Erythroblast (primary cell): ENCODE data around the gene PITPNM1.
"Not testable (repeated sequence)": the region's sequence is repeated elsewhere in the genome, so short reads cannot be mapped to it uniquely, and the experiment has no call there.

Experiments
- DNase-seq, 2 experiments: peaks; one replicate each; lab custom pipeline; 2025; lab: John Stamatoyannopoulos, UW
- GATA1 ChIP-seq: IDR thresholded peaks from 2 replicates; pipeline ENCODE4 v1.6.1; 2011; ENCODE audit warnings: low read depth, mild to moderate bottlenecking, control low read depth, low read length, moderate library complexity
- POLR2A ChIP-seq: IDR thresholded peaks from 2 replicates; pipeline ENCODE4 v1.6.1; 2011; ENCODE audit warnings: mild to moderate bottlenecking, low read length

PITPNM1 gene

DNA sequence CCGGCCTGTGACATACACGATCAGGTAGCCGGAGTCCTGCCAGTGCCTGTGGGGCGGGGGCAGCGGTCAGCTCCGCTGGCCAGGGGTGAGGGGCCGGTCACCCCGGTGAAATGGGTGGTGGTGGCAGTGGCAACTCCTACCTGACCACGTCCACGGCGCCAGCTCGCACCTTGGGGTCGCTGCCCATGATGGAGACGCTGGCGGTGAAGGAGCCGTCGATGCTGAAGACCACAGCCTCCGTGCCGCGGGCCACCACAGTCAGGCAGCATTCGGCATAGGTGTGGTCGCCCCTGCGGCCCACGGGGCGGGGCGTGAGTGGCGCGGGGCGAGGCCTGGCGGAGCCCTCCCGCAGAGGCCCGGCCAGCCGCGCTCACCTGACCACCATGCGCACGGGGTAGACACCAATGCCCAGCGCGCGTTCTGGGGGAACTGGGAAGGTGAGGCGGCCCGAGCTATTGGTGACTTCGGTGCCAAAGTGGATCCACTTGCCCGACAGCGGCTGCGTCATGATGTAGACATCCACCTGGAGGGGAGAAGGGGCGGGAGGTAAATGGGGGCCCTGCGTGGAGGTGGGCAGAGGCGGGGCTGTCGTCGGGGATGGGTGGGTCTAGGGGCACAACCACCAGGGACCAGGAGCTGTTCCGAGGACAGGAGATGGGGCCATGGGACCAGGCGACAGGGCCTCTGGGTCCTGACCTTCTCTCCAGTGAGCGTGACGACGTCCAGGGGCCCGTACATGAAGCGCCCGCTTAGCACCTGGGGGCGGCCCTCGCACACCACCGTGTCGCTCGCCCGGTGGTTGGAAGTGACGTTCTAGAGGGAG is 11.4 kb downstream of the PITPNM1 start:
- DNase-seq, result no peak
- TF ChIP-seq GATA1 (no peak), POLR2A (no peak)

GRCh38 chr11:67492801-67493547 is 12.2 kb downstream of the PITPNM1 start:
- TF ChIP-seq POLR2A (no peak), GATA1 (no peak)
- no peak for DNase-seq

- no peak for DNase-seq
- TF ChIP-seq POLR2A, result no peak
- no peak for TF ChIP-seq GATA1
These were observed 13.0 kb downstream of the PITPNM1 start for GRCh38 chr11:67492069-67492727.

GRCh38 chr11:67491276-67492068 is 13.7 kb downstream of the PITPNM1 start:
- DNase-seq, result no peak

DNA sequence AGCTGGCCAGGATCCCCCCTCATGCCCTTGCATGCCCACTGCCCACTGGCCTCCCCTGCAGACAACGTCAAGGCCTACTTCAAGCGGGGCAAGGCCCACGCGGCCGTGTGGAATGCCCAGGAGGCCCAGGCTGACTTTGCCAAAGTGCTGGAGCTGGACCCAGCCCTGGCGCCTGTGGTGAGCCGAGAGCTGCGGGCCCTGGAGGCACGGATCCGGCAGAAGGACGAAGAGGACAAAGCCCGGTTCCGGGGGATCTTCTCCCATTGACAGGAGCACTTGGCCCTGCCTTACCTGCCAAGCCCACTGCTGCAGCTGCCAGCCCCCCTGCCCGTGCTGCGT is 14.5 kb downstream of the PITPNM1 start:
- TF ChIP-seq GATA1 (no peak), POLR2A (no peak)
- DNase-seq, result no peak

More at GRCh38 chr11:67491276-67492068, 13.7 kb downstream of the PITPNM1 start:
- no peak for TF ChIP-seq GATA1
- TF ChIP-seq POLR2A, result no peak

- TF ChIP-seq POLR2A (no peak), GATA1 (no peak)
- DNase-seq, result no peak
These were observed 15.1 kb downstream of the PITPNM1 start for GRCh38 chr11:67489885-67490726.

DNA sequence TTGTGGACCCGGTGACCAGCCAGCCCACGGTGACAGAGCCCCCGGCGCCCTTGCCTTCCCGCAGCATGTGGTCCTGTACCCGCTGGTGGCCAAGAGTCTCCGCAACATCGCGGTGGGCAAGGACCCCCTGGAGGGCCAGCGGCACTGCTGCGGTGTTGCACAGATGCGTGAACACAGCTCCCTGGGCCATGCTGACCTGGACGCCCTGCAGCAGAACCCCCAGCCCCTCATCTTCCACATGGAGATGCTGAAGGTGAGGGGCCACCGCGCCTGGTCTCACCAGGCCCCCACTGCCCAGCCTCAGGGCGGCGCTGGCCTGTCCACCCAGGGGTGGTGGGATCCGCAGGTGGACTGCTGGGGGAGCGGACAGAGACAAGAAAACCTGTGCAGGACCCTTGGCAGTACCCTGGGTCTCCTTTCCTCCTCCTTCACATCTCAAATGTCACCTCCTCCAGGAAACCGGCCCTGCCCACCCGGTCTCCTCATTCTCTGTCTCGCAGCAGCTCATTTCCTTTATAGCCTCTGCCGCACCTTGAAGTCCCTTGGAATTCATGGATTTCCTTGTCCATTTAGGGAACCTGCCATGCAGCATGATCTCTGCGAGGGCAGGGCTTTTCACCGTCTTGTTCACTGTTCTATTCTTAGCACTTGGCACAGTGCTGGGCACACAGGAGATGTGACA is 15.8 kb downstream of the PITPNM1 start:
- TF ChIP-seq POLR2A (no peak), GATA1 (no peak)
- DNase-seq, result no peak

GRCh38 chr11:67486481-67487195 is 18.5 kb downstream of the PITPNM1 start:
- no peak for DNase-seq

GRCh38 chr11:67485873-67486361 is 19.2 kb downstream of the PITPNM1 start:
- DNase-seq, result not testable (repeated sequence)

More at GRCh38 chr11:67486481-67487195, 18.5 kb downstream of the PITPNM1 start:
- no peak for TF ChIP-seq POLR2A
- TF ChIP-seq GATA1, result no peak

GRCh38 chr11:67484847-67485311 is 20.3 kb downstream of the PITPNM1 start:
- no peak for TF ChIP-seq GATA1
- TF ChIP-seq POLR2A, result no peak
- DNase-seq, result no peak
